GM18520 (cell line): ENCODE data around the gene AQP10.
"Not testable (repeated sequence)": the region's sequence is repeated elsewhere in the genome, so short reads cannot be mapped to it uniquely, and the experiment has no call there.

Source experiments
- ATAC-seq: cut with Tn5 transposase; IDR thresholded peaks from one replicate; pipeline ENCODE4 v1.9.1; 2021; ENCODE audit not compliant: unreplicated experiment

Gene AQP10

GRCh38 chr1:154323493-154323892 is 2.6 kb downstream of the AQP10 start:
- ATAC-seq = no peak

DNA sequence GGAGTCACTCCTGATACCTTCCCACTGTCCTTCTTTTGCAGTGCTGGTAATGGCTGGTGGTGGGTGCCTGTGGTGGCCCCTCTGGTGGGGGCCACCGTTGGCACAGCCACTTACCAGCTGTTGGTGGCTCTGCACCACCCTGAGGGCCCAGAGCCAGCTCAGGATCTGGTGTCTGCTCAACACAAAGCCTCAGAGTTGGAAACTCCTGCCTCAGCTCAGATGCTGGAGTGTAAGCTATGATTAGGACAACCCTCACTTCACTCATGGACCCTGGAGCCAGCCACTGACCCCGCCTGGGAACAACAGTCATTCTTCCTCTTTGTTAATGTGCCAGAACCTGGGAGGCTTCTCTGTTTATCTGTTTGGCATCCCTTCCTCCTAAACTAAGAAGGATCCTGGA is 3.3 kb downstream of the AQP10 start:
- ATAC-seq = no peak

GRCh38 chr1:154324669-154325582 is 4.0 kb downstream of the AQP10 start, which contains the start of gene ATP8B2:
Gene ATP8B2, plus strand, starts transcription at chr1:154325525. Its CDS starts 2,617 bp downstream, at chr1:154328142.
- ATAC-seq = no peak

GRCh38 chr1:154325583-154326545 is 5.0 kb downstream of the AQP10 start:
- ATAC-seq = no peak

GRCh38 chr1:154326546-154327465 is 5.9 kb downstream of the AQP10 start:
- no peak for ATAC-seq

GRCh38 chr1:154327466-154328317 is 6.8 kb downstream of the AQP10 start:
- ATAC-seq = no peak

DNA sequence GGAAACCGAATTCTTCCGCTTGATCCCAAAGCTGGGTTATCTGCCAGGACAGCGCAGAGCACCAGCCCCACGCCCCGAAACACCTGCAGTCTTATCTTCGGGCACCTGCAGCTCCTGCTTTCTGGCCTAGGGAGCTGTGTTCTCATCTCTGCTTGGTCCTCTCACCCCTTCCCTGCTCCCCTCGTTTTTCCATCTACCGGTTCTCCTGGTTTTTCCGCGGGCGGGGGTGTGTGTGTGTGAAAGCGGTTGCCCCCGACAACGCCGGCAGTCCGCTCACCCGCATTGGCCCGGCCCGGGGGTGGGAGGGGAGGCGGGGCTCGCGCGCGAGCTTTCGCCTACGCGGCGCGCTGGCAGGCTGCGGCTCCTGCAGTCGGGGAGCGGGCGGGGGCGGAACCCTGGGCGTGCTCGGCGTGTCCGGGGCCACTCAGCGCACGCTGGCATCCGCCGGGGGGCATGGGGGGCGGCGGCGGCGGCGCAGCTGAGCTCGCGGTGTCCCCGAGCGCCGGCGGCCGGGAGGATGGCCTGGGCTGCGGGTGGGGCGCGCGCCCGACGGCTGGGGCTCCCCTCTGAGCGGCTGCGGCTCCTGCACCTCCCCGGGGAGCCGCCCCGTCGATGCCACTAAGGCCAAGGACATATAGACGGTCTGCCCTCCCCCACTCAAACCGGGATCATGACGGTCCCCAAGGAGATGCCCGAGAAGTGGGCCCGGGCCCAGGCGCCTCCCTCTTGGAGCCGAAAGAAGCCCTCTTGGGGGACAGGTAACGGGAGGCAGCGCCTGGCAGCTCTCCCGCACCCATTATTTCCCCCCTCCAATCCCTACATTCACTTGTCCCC is 7.6 kb downstream of the AQP10 start:
- no peak for ATAC-seq

GRCh38 chr1:154329152-154329521 is 8.2 kb downstream of the AQP10 start:
- ATAC-seq = no peak

- ATAC-seq = no peak
Observed at GRCh38 chr1:154329551-154330131, 8.7 kb downstream of the AQP10 start.

- ATAC-seq = no peak
Observed at GRCh38 chr1:154330669-154331068, 9.8 kb downstream of the AQP10 start.

GRCh38 chr1:154334079-154335024 is 13.5 kb downstream of the AQP10 start:
- ATAC-seq = no peak

DNA sequence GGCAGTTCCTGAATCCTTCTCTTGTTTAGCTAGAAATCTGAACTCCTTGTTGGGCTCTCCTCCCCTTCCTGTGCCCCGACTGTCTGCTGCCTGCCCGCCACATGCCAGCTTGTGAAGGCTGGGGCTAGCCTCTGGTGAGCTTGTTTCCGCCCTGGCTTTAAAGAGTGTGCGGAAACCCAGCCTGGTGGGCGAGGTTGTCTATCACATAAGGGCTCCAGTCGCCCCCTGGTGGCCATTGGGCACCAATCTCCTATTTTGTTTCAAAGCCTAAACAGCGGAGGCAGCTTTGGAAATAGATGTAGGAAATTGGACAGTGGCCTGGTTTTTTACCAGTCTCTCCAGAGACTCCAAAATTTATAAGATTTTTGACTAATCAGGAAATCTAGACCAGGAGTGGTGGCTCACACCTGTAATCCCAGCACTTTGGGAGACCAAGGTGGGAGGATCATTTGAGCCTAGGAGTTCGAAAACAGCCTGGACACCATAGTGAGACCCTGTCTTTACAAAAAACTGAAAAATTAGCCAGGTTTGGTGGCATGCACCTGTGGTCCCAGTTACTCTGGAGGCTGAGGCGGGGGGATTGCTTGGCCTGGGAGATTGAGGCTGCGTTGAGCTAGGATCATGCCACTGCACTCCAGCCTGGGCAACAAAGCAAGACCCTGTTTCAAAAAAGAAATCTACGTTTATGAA is 14.3 kb downstream of the AQP10 start:
- no peak for ATAC-seq

DNA sequence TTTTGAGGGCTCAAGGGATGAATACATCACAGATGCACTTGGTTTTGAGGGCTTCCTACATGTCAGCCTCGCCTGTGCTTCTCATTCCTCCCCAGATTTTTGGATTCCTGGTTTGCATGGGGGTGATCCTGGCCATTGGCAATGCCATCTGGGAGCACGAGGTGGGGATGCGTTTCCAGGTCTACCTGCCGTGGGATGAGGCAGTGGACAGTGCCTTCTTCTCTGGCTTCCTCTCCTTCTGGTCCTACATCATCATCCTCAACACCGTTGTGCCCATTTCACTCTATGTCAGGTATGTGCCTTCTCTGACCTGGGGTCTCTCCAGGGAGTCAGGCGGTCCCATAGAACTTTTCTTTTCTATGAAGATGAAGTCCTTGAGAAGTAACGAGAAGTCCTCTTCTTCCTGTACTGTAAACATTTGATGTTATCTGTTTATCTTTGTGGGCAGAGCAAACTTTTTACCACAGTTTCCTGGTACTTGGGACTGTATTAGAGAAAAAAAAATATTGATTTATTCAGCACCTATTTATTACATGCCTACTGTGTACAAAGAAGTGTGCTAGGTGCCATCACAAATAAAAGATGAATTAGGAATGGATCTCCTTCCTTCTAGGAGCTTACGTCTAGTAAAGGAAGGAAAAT is 16.5 kb downstream of the AQP10 start:
- ATAC-seq = no peak

GRCh38 chr1:154338875-154339274 is 18.0 kb downstream of the AQP10 start:
- ATAC-seq = no peak

GRCh38 chr1:154341366-154341765 is 20.5 kb downstream of the AQP10 start:
- ATAC-seq = not testable (repeated sequence)

- ATAC-seq = no peak
Observed at GRCh38 chr1:154342132-154342531, 21.2 kb downstream of the AQP10 start.
